M059J (cell line): Measurements from ENCODE around the gene FBN2. TPM values are rescaled to one million over a fixed set of nuclear protein-coding genes. Genes with fewer than 3 reads are reported as not detected.
A peak's percentile ranks its signal among the peaks of the same experiment; 100 is the strongest.

Experiments used
- DNase-seq: peaks from one replicate; pipeline ENCODE4 v3.0.0-alpha.2; 2012; ENCODE audit warnings: low read depth
- total RNA-seq: library from RNA; depleted of rRNA; stranded (reverse); fragments of >200 nt; shearing (Covaris generic); gene quantifications from 2 replicates; pipeline ENCODE4 v1.2.3, GENCODE V29; 2014; rRNA removed

Gene FBN2
- 0.20 and 0.37 TPM in 2 replicates for total RNA-seq

DNA sequence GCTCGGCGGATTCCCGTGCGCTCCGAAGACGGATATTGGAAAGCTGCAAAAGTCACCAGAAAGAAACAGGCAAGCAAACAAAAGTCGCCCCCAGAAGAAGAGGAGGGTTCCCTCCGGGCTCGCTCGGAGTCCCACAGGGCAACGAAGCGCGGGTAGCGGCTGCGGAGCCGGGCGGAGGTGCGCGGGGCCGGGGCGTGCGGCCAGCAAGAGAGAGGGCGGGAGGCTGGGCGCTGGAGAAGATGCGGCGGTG lies at the start of gene FBN2:
FBN2 (minus strand) TSS at position 246 of the 250 bp plus-strand sequence. CDS start 642 bp downstream, outside the sequence.
- DNase-seq: no peak

DNA sequence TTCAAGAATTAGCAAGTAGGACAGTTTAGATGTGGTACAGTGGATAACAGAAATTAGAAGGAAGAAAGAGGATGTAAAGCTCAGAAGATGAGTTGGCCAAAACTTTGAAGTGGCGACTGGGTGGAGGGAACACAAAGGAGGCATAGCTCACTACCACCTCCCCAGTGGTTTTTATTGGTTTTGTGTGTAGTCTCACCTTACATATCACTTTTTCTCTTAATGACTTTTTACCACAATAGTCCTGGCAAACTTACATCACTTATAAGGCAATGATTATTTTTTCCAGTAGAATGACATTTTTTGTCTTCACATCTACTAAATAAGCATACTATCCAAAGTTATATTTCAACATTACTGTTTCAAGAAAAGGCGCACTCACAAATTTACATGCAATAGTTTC lies 49.2 kb upstream of the FBN2 start:
- DNase-seq: no peak

DNA sequence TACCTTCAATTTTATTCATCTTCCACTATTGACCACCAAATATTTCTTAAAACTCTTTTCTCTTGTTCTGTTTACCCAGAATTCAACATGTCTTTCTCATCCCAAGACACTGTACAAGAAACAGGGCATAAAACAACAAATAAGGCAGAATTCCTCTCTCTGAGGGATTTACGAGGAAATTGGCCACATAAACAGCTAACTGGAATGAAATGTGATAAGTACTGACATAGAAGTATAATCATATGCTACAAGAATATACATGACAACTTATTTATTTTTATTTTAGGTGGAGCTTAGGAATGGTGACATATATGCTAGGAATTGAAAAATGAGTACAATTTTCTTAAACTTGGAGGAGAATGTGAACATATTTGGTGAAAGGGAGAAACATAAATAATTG lies 48.8 kb upstream of the FBN2 start:
- DNase-seq: no peak

DNA sequence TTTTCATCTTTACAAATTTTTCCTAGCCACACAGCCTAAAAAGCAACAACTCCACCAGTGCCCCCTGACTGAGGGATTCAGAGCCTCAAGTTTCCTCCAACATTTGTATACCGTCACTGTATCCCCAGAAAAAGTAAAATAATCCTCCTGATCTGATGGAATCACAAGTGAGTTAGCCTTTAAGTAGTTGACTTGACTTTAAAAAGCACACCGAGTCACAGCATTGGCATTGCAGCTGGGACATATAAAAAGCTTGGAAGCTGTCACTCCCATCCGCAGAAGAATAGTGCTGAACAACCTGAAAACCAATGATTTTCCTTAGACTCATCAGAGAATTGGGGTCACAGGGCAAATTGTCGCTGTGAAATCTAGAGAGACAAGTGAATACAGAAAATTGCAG lies 41.6 kb upstream of the FBN2 start:
- no peak for DNase-seq

DNA sequence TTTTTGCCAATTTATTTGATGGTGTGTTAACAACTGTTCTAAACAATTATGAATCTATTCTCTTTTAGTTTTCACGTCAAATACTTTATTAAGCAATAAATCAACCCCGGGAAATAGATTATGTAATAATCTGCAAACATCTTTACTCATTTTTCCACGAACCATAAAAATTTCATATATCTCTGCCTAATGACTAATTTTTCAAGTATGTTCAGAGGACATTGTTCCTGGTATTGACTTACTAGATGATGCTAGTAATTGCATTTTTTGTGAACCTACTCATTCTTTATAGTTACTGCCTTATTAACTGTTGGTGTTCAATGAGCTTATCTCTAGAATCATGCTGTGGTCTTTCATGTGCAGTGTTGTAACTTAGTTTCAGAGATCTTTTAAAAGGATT lies 41.0 kb upstream of the FBN2 start:
- DNase-seq: no peak

DNA sequence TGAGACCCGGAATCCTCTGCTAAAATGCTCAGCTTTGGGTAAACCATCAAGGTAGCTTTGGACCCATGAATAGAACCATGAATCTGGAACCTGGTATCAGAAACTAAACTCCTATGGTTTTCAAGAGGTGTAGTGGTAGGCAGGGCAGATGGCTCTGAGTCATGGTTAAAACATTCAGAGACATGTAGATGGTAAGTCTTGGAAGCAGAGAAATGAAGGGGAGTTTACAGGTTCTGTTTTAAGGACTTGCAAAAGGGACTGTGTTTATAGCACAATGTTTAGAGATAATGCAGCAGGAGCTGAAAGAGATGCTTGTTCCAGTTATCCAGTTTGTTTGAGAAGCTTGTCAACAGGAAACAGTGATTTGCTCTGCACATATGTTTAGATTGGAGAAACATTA lies 36.0 kb upstream of the FBN2 start:
- peak; percentile 2 for DNase-seq

DNA sequence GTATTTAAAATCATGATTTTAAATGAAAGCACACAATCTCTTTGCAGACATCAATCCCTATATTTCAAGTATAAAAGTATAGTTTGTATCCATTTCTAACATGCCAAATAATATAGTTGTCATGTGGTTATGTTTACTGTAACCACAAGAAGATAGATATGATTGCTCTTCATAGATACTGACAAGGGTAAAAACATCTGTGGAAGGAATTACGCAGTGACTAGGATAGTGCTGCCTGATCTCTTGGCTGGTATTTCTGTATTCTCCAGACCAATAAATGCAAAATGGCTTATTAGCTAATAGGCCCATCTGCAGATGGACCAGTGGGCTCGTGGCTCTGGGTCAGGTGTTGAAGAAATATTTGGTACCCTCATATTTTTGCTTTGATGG lies 34.9 kb upstream of the FBN2 start:
- DNase-seq: no peak

DNA sequence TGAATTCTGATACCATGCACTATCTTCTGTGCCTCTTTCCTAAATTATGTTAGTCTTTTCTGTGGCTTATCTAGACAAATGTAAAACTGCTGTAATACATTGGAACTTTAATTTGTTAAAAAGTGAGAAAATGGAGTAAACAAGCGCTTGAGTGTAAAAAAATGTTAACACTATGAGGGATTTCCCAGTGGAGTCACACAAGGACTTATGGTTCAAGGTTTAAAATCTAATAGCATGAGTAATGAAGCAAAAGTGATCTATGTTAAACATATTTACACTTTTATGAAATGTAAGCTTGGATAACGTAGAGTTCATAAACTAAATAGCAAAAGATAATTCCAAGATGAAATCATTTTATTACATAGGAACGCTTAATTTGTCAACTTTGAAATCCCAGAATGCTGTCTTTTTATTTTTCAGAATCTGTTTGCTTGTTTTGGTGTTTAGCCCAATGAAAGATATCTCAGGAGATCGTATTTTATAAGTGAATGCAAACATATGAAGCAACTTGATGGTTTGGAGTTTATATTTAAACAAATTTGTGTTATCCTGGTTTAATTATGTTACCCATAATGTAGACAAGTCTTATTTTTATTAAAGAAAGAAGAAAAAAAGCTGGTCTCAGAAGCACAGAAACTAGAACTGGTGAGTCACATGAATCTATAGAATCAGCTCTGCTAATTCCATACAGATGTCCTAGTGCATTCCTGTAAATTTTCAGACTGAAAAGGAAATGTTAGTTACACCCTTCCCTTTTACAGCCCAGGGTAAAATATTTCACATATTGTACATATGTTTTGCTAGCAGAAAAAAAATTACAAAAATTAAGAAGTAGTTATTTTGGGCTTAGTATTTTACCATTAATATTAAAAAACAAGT lies 34.2 kb upstream of the FBN2 start:
- DNase-seq: no peak

DNA sequence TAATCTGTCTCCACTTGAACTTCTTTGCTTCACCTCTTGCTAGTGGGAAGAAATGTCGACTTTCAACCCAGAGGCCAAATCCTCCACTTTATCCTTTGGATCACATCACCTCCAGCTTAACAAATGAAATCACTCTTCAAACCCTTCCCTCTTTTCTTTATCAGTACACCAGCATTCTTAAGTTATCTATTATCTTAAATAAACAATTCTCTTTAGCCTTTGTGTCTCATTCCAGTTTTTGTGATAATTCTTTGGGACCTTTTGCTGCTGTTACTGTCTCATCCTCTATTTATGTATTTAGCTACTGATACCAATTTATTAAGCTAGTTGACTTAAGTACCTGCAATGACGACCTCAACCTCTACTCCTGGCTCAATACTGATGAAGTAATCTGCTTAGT lies 28.1 kb upstream of the FBN2 start:
- DNase-seq: no peak

DNA sequence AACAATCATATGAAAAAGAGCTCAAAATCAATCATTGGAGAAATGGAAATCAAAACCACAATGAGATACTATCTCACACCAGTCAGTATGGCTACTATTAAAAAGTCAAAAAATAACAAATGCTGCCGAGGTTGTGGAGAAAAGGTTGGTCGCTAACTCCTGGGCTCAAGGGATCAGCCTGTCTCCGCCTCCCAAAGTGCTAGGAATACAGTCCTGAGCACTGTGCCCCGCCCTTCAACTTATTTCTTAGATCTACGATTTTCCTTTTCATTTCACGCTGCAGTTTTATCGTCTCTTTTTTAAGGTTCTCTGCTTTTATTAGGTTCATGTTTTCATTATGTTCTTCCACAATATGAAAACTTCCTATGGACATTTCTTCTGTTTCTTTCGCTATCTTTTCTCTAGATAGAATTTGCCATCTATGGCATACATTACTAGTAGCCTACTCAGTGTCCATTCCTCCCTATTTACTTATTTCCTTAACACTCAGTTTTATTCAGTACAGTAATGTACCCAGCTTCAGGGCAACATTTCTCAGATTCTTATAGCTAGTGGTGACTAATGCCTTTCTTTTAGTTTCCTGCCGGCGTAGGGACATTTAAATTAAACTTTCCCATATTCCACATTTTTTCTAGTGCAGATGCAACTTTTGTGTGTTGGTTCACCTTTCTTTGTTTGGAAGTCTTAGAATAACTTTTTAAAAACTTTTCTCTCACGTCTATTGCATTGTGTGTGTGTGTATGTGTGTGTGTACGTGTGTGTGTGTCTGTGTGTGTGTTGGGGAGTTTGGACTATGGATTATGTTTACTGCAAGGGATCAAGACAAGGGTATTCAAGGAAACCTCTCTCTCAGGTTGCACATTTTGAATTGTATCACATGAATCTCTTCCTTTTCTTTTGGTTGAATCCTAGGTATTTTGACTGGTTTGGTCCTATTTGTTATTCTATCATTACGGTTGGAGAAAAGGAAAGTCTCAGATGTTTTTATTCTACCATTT lies 21.6 kb upstream of the FBN2 start:
- no peak for DNase-seq

DNA sequence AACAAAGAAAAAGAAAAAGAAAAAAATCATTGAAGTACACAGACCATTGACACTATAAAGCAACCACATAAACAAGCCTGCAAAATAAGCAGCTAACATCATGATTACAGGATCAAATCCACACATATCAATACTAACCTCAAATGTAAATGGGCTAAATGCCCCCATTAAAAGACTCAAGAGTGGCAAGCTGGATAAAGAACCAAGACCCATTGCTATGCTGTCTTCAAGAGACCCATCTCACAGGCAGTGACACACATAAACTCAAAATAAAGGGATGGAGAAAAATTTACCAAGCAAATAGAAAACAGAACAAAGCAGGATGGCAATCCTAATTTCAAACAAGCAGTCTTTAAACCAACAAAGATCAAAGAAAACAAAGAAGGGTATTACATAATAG lies 15.7 kb upstream of the FBN2 start:
- DNase-seq: no peak

DNA sequence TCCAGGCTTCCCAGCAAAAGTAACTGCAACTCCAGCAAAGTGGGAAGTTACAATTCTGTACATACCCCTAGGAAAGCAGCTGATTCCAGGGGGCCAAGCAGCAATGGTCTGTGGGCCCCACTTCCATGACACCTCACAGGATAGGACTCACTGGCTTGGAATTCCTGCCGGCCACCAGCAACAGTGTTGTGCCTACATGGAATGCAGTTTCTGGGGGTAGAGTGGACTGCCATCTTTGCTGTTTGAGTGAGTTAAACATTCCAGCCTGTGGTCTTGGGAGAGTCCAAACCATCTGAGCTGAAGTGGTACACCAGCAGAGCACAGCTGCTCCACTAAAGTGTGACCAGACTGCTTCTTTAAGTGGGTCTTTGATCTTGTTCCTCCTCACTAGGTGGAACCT lies 13.4 kb upstream of the FBN2 start:
- DNase-seq: no peak

DNA sequence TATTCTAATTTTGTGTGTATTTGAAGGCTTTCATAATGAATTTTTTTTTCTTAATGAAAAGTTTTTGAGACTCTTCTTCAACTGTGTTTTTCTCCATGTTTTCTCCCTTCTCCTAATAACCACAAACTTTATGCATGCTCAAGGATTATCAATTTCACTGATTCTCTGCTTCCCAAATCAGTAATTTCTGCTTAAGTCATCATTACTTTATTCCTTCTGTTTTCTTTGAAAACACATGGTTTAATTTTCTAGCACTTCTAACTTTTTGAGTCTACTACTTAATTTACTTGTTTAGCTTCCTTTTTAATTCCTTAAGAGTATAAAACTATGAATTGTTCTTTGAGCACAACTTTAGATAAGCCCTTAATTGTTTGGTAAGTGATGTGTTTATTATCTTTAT lies 11.5 kb upstream of the FBN2 start:
- no peak for DNase-seq

DNA sequence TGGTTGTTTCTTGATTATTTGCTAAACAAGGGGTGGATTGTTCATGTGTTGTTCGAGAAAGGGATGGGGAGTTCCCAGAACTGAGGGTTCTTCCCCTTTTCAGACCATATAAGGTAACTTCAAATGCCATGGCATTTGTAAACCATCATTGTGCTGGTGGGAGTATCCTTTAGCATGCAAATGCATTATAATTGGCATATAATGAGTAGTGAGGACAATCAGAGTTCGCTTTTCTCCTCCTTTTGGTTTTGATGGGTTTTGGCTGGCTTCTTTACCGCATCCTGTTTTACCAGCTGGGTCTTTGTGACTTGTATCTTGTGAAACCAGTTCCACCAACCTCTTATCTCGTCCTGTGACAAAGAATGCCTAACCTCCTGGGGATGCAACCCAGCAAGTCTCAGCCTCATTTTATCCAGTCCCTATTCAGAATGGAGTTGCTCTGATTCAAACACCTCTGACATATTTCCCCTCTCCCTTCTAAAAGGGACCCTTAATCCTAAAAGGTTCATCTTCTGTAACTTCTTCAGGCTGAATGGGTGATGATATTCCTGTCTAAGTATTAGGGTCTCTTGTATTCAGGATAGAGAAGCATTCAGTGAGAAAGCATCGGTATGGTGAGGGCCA lies 8.7 kb upstream of the FBN2 start:
- no peak for DNase-seq

DNA sequence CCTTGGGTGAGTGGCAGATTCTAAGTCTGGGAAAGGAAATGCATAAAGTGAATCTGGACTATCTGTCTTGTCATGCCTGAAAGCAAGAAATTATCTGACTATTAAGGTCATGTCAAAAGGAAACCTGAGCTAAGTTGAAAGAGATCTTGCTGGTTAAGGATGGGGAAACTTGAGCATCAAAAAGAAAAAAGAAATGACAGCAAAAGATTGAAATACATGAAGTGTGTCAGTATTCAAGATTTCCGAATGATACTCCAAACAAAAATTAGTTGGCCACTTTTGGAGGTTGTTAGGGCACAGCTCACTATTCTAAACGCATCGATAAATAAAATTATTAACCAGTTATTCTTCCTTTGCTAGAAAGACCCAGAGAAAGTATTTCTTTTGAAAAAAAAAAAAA lies 3.3 kb upstream of the FBN2 start:
- no peak for DNase-seq

DNA sequence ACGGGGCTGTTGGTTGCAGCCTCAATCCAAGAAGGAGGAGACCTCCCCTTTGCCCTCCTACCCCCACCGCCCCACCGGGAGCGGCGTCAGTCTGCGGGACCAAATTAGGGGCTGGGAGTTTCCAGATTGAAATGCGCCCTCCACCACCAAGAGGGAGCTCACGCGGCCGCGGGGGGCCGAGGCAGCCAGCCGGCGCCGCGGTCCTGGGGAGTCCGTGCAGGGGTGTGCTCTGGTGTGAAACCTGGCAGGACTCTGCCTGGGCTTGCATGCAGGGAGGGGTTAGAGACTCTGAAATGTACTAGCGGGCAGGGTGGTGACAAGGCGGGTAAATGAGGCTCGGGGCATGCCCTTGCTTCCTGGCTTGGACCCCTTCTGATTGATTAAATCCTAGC lies 989 bp upstream of the FBN2 start:
- no peak for DNase-seq

DNA sequence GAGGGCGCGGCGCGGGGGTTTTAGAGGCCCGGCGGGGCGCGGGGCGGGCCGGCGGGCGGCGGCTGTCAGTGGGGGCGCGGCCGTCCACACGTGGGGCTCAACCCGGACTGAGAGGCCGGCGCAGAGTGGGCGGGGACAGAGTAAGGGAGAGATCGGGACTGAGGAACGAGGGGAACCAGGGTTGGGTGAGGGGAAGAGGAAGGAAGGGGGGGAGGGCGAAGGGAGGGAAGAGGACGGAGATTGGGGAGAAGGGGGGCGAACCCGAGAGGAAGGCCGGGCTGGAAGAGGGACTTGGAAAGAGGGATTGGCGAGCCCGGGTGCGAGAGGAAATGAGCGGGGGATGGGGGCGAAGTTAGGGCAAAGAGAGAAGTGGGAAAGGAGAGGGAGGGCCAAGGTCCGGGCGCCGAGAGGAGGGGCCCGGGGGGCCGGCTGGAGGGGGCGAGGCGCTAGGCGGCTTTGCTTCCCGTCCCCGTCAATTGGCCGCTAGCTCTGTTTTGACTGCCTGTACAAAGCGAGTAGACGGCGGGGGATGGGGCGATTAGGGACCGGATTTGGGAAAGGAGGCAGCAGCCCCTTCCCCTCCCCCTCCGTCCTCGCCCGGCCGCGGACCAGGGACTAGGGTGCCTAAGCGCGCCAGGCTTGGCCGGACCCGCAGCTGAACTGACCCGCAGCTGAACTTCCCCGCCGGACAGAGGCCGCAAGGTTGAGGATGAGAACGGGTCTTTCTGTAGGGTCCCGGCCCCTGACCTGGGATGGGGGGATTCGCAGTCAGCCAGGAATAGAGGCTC lies 399 bp upstream of the FBN2 start:
- DNase-seq: no peak

DNA sequence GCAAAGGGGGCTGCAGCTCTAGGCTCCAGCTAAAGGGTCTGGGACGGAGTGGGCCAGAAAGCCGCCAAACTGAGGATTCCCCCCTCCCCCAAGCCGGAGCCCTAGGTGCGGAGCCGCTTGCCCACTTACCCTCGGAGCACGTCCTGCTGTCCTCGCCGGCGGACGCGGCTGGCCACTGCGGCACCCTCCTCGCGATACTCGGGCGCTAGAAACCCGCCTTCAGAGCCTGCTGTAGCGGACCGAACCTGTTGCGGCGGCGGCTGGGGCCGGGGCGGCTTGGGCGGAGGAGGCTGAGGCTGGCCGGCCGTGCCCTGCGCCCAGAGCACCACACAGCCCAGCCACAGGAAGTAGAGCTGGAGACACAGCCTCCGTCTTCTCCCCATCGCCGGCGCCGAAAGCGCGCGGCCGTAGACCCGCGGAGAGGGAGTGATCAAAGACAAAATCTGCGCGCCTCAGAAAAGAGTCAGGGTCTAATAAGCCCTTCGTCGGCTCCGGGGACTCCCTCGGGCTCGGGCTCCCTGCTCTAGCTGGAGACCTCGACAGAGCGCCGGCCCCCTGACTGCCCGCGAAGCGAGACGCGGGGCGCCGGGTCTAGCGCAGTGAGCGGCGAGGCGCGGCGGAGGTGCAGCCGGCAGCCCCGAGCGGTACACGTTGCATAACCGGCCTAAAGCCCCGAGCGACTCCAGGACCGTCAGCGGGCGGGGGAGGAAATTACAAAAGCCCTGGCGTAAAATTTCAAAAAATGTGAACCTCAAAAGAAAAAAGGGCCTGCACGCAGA lies 635 bp downstream of the FBN2 start:
- DNase-seq: no peak

DNA sequence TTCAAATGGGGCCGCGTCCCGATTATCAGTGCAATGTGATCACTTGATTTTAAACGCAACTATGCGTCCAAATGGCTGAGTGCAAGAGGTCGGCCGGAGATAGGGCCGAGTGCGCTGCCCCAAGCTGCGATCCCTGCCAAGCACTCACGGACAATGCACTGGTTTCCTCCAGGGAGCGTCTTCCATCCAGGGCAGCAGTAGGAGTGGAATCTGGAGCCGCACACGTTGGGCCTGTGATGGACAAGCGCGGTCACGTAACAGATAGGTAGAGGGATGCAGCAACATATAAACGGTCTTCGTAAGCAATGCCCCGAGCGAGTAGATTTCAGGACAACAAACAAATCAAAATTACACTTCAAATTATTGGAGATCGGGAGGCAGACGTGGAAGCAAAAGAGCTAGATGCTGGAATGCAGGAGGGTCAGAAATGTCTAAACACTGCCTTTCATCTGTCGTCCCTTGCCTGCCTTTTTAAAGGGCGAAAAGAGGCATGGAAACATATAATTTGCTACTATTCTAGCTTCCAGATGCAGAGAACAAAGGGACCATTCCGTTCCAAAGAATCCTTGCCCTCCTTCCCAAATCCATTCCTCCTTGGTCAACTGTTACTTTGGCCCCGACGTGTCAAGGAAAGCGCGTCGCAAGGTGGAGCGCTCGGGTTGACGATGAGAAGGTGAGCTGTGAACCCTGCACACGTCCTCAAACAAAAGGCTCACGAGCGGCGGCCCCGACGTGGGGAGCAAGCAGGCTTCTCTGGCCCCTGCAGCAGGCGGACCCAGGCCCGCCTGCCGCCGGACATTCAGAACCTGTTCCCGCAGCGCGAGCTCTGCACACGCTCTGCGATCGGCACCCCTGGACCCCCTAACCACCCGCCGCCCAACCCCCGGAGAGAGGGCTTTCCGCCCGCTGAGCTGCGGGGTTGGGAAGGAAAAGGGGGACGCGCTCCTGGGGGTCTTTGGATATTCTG lies 1.5 kb downstream of the FBN2 start:
- DNase-seq: no peak

DNA sequence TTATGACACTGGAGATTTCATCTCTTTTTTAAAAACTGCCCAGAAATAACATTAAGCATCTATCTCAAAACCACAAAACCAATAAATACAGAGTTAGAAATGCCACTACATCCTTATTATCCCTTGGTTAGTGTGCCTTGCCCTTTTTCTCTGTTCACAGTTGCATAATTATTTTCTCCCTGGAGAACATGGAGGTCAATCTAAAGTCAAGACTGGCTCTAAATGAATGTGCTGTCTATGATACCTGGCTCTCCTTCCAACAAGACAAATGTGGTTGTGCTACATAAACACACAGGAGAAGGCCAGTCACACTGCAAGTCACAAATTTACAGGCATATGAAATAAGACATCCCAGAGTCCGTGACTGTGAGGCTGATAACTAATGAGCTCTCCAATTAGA lies 2.8 kb downstream of the FBN2 start:
- DNase-seq: no peak
